IPS-18c (cell line): Measurements from ENCODE around the gene STARD3.
A peak's percentile ranks its signal among the peaks of the same experiment; 100 is the strongest.

ENCODE experiments used
- H3K4me3 ChIP-seq: 2 replicates; pipeline ENCODE4 v1.7.0; 2013; ENCODE audit warnings: low read depth, mild to moderate bottlenecking, low read length, moderate library complexity; ENCODE audit not compliant: insufficient read depth
- H3K9me3 ChIP-seq: one replicate; pipeline ENCODE4 v1.6.1; 2013; ENCODE audit warnings: mild to moderate bottlenecking, low read length, moderate library complexity; ENCODE audit not compliant: control insufficient read depth, insufficient read depth

Gene STARD3

DNA sequence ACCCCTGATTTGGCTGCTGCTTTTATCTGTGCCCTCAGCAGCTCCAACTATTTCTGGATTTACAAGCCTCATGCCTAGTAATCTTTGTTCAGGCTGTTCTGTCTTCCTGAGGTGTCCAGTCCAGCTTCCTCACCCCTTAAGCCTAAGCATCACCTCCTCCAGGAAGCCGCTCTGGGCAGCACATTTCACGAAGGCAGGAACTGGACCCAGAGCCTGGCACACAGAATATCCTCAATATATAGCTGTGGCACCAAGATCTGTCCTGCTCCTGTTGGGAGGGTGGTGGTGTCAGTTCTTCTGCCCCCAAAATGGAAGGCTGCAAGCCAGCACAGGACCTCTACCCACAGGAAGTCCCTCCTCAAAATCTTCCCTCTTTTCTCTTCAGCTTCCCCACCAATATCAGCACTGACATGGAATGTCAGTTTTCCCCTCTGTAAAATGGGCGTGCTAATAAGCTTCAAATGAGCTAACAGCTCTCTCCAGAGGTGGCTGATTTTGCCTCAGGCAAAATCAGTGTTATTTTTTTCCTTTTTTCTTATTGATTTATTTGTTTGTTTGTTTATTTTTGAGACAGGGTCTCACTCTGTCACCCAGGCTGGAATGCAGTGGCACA is 22.3 kb upstream of the STARD3 start:
- H3K9me3 ChIP-seq = peaks cover 6% of the 10 kb centered on the region

DNA sequence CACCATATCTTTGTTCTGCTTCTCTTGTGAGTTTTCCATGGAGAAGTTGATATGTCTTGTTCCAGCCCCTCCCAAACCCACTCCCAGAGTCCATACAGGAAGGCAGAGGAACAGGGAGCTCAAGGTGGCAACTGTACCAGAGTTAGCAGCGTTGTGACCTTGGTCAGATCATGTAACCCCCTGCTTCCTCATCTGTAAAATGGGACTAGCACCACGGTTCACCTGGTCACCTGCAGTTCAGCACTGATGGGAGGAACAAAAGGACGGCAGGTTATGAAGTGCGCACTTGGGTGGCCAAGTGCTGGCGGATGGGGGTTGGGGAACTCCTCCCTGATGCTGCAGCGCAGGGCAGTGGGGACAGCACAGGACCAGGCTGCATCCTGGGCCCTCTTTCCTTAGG is 21.5 kb upstream of the STARD3 start:
- Histone ChIP-seq H3K4me3 (no peak overlapping the region), H3K9me3 (peaks cover 6% of the 10 kb centered on the region)

More for the DNA sequence above, 22.3 kb upstream of the STARD3 start:
- no peak overlapping the region for H3K4me3 ChIP-seq

DNA sequence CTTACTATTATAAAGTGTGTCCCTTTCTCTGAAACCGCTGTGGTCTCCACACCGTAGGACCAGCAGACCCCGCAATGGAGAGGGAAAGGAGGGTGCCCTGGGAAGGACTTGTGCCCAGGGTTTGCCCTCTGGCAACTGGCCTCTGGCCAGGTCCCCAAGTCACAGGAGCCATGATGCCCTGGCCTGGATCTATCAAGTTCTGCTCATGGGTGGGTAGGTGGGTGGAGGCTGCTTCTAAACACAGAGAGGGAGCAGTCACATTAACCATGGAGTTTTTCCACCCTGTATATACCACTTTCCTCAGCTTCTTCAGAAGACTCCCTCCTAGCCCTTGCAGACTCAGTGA is 19.9 kb upstream of the STARD3 start:
- peaks cover 6% of the 10 kb centered on the region for H3K9me3 ChIP-seq

DNA sequence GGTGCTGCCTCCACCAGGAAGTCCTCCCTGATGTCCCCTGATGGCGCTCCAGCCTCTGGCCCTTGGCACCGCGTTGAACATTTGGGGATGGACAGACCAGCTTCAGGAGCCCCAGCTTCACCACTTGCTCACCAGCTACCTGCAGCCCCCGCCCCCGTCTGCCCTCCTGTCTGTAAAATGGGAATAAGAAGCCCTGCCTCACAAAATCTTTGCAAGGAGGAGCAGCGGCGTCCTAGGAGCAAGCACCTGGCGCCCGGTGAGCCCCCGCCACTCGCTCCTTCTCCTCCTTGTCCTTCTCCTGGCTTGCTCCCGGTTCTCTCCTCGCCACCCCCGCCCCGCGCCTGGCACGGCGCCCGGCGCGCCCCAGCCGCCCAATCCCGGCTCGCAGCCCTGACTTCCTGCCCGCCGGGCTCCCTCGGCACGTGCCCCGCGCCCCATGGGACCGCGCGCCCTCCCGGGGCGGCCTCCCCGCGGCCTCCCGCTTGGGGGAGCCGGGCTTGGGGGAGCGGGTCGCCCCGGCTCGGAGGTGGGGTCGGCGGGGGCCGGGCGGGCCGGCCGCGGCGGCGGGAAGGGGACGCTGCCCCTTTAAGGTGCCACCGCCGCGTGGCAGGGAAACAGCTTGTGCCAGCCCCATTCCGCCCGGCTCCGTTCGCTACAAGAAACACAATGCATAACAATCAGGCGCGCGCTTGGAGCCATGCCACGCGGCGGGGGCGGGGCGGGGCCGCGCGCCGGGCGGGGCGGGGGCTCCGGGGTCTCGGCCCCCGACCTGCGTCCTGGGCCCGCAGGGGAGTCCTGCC is 19.3 kb upstream of the STARD3 start:
- Histone ChIP-seq H3K9me3 (peaks cover 6% of the 10 kb centered on the region), H3K4me3 (peak overlapping the region; percentile 52)

More for the DNA sequence above, 19.9 kb upstream of the STARD3 start:
- H3K4me3 ChIP-seq = no peak overlapping the region; the same call in 1 of the 2 replicates

DNA sequence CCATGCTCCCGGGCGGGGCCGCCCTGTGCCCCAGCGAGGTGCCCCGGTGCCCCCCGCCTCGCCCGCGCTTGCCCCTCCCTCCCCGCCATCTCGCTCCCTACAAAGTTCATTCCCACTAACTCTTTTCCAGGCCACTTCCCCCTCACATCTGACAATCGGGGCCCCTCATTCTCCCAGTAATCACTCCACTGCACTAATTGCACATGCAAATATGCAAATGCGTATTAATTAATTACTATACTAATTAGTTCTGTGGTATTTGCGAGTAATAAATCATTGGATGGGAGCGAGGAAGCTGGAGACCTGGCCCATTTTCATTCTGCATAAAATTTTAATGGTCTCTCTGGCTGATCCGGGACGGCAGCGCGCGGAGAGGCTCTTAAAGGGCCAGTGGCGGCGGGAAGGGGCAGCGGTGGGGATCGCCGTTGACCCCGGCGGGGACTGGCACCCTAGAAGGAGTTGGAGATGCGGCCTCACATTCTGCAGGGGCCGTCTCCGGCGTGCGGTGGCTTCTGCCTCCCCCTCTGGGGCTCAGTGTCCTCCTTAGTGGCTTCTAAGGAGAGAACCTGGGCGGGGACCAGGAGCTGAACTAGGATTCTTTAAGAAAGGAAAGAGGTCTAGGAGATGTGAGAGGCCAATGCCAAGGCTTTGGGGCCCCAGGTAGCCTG is 18.6 kb upstream of the STARD3 start:
- peaks cover 6% of the 10 kb centered on the region for H3K9me3 ChIP-seq
- peak overlapping the region; percentile 52 for H3K4me3 ChIP-seq

DNA sequence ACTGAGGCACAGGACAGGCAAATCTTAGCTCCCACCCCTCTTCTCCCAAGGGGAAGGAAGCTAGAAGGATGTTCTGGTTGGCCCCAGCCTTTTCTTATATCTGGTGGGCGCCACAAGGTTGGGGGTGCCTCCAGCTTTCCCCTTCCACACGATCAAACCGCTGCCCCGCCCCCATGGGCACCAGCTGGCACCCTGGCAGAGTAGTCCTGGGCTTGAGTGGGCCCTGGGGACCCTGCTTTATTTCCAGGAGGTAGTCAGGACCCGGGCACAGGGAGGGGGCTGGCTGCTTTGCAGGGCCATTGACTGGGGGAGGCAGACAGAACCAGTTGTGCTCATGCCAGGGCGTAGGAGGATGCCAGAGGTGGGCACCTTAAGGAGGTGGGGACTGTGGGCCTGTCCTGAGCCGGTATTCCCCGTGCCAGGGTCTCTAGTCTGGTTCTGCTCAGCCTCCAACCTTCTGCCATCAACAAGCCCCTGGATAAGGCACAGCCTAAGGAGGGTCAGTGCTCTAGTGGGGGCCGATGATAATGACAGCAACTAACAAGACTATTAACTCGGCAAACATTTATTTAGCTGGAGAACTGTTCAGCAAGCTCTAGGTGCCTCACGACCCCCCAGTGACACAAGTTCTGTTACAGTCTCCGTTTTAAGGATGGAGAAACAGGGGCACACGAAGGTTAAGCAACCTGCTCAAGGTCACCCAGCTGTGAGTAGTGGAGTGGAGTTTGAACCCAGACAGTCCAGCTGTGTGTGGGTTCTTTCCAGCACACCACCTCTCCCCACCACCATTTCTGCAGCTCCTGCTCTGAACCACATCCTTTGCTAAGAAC is 17.8 kb upstream of the STARD3 start:
- Histone ChIP-seq H3K9me3 (peaks cover 6% of the 10 kb centered on the region), H3K4me3 (no peak overlapping the region)

DNA sequence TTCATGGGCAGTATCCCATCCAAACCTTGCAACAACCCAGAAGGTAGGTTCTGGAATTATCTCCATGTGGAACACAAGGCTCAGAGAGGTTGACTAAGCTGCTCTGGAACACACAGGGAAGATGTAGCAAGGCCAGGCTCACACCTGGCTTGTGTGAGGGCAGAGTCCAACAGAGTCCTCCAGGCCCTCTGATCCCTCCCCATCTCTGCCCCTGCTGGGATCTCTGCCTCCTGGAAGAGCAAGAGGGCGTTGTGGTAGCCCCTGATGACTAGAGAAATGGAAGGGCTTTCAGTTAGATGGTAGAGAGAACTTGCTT is 17.2 kb upstream of the STARD3 start:
- no peak overlapping the region for H3K4me3 ChIP-seq
- peaks cover 6% of the 10 kb centered on the region for H3K9me3 ChIP-seq

DNA sequence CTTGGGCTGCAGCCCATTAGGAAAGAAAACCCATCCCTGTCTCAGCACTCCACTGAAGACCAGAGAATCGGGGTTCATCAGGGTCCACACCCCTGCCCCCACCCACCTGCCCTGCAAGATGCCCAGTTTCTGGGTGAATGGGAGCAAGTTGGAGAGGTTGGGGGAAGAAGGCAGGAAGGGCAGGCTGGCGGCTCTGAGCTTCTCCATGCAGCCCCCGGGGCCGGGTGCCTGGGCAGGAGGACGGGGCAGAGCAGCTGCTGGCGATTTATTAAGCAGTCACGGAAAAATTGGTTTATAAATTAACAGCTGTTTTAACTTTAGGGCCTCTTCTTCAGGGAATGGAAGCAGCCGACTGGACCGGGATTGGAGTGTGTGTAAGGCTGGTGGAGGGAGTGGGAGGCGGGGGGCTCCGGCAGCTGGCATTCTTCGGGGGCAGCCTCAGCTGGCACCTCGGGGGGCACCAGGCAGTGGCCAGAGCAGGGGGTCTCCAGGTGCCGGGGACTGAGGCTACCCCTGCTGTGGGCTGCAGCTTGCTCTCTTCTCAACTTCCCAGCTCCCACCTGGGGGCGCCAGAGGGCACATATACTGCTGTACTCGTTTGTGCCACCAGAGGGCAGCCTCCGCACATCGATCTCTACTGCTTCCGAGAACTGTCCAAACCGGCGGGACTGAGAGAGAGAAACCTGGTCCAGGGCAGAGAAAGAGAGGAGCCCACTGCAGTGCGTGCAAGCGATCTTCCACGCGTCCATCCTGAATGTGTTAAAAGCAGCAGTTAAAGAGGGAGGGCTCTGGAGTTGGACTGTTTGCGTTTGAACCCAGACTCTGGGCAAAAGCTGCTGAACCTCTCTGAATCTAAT is 15.2 kb upstream of the STARD3 start:
- Histone ChIP-seq H3K4me3 (no peak overlapping the region), H3K9me3 (peaks cover 6% of the 10 kb centered on the region)

DNA sequence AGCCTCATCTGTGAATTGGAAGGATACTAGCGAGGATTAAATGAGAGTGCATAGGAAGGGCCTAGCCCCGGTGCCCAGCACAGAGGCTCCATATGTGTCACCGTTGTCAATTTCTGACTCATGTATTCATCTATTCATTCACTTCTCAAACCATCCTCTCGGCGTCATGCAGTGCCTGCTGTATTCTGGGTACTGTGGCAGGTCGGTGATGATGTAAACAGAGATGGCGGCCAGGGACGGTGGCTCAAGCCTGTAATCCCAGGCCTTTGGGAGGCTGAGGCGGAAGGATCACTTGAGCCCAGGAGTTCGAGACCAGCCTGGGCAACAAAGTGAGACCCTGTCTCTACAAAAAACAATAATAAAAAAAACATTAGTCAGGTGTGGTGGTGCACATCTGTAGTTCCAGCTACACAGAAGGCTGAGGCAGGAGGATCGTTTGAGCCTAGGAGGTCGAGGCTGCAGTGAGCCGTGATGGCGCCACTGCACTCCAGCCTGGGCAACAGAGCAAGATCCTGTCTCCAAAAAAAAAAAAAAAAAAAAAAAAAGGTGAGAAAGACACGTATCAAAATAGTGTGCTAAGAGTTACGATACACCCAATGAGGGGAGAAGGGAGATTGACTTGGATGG is 14.5 kb upstream of the STARD3 start:
- no peak overlapping the region for H3K4me3 ChIP-seq
- H3K9me3 ChIP-seq = peaks cover 2% of the 10 kb centered on the region

DNA sequence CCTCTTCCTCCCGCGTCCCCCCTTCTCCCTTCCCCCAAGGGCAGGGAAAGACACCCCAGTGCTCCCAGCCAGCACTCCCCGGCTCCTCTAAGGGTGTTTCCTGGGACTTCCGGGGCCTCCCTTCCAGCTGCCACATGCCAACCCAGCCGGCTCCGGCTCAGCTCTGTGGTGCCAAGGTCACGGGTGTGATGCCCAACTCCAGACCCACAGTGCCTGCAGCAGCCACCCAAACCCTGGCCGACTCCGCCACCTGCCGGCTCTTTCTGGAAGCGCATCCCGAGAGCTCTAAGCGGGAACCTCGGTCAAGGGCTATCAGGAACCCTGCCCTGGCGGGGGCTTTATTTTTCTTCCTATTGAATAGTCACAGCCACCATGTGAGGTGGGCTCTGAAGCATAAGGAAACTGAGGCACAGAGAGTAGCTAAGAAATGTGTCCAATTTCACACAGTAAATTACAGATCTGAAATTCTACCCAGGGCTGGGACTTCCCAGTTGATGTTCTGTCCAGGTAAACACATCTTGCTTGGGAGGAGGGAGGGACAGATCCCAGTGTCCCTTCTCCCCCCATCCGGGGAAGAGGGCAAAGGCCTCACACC is 13.5 kb upstream of the STARD3 start:
- Histone ChIP-seq H3K4me3 (no peak overlapping the region), H3K9me3 (peaks cover 2% of the 10 kb centered on the region)

DNA sequence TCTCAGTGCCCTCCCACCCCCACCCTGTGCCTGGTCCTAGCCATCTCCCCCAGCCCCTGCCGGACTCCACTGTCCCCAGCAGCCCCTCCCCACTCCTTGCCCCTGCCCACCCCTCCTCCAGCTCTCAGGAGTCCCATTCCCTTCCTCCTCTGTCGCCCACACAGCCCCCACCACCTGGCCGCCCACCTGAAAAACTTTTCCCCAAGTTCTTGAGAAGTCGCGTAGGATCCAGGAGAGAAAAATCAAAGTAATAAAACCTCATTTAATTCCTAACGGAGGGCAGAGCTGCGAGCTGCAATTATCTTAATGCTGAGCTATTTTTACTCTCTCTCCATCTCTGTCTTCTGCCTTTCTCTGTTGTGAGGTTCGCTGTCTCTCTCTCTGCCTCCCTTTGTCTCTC is 12.6 kb upstream of the STARD3 start:
- Histone ChIP-seq H3K9me3 (peaks cover under 1% of the 10 kb centered on the region), H3K4me3 (no peak overlapping the region)

DNA sequence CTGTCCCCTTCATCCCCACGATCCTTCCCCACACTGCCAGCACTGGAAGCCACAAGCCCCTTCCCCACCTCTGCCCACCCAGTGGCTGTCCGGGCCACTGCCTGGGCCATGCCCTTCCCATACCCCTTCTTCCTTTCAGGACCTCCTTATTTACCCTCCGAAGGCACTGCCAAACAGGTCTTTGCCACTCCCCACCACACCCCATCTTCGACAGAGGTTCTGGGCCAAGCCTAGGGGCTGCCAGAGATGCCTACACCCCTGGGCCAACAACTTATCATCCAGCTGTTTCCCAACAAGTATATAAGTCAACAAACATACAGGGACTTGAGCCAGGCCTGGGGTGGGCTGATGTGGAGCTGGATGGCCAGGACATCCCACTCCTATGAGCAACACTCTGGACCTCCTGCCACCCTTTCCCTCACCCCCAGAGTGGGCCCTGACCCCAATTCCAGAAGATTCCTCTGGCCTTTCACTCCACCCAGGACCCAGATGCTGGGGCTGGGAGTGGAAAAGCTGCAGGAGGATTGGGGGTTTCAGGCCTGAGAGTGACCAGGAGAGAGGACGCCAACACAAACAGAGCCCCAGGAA is 11.7 kb upstream of the STARD3 start:
- H3K4me3 ChIP-seq = no peak overlapping the region
- no peaks in the 10 kb centered on the region for H3K9me3 ChIP-seq

DNA sequence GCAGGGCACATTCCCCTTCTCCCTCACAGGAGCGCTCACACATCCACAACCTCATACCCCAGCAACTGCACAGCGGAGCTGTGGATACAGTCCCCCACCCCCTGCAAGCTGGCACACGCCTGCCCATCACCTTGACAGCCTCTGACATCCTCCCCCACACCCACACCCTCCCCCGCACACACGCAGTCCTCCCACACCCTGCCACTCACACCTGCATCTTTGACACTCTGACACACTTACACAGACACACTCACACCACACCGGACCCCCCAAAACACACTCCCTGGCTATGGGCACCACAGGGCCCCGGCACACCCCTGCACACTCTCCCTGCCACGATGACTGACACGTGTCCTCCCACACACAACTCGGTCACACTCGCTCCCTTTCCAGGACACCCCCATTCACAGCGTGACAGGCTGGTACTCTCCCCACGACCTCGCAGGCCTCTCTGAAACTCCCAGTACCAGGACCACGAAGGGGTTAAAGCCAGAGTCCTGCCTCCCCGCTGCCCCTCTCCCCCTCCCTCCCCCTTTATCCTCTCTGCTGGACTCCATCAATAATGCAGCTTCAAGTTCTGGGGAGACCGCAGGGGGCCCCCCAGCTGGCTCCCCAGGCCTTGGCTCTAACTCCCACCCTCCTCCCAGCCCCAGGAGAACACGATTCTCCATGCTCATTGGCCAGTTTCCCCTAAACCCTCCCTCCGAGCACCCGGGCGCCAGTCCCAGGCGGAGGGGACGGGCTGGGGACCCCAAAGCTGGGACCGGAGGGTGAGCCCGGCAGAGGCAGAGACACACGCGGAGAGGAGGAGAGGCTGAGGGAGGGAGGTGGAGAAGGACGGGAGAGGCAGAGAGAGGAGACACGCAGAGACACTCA is 10.5 kb upstream of the STARD3 start, which contains the start of gene PPP1R1B:
PPP1R1B (plus strand) TSS at position 782 of the 876 bp plus-strand sequence. CDS start 441 bp downstream, outside the sequence.
- H3K4me3 ChIP-seq = peak within 1 kb of the TSS; percentile 71

DNA sequence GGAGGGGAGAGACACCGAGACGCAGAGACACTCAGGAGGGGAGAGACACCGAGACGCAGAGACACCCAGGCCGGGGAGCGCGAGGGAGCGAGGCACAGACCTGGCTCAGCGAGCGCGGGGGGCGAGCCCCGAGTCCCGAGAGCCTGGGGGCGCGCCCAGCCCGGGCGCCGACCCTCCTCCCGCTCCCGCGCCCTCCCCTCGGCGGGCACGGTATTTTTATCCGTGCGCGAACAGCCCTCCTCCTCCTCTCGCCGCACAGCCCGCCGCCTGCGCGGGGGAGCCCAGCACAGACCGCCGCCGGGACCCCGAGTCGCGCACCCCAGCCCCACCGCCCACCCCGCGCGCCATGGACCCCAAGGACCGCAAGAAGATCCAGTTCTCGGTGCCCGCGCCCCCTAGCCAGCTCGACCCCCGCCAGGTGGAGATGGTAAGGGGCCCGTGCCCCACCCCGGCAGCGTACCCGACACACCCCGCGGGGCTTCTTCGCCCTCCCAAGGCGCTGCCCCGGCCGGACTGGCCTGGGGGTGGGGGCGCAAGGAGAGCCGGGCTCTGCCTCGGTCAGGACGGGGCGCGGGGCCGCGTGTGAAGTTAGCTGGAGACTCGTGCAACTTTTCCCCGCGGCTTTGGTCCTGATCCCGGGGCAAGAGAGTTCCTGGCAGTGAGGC is 9.8 kb upstream of the STARD3 start:
- H3K4me3 ChIP-seq = peak overlapping the region; percentile 71
- no peaks in the 10 kb centered on the region for H3K9me3 ChIP-seq

More for the DNA sequence above, 10.5 kb upstream of the STARD3 start, which contains the start of gene PPP1R1B:
- no peaks in the 10 kb centered on the region for H3K9me3 ChIP-seq
